GM19238 (cell line): ENCODE data around the gene TJP3.

Experiments
- DNase-seq: peaks from one replicate; pipeline ENCODE4 v3.0.0; 2011; ENCODE audit warnings: low spot score; ENCODE audit not compliant: insufficient read length

TJP3 gene

DNA sequence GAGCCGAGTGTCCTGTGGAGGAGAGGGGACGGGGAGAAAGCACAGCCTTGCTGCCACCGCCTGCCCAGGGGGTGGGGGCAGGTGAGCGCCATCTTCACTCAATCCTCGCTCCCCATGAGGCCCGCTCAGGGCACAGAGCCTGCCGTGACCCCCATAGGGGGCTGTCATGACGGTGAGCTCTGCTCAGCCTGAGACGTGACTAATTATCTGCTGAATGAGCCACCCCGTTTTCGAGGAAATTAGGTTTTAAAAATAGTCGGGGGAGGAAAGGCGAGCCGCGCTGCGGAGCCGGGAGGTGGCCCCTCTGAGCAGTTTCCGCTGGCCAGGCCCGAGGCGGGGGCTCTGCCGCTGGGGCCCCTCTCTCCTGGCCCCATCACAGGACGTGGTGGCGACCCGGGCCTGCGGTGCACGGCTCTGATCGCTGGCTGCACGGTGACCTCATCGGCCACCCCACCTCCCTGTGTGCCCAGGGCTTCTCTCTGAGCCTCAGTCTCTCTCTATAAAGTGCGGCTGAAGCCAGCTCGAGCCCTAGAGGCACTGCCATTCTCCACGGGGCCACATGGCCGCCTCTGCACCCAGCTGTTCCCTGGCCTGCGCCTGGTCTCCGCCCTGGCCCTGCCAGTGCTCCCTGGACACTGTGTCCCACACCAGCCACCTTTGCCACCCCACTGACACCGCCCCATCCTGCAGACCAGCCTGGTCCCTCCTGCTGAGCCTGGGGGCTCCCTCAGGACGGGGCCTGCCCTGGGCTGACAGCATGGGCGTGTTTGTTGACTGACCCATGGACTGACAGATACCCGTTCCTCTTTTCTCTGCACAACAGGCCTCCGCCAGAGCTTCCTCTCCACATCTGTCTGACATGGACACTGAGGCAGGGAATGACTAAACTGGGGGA is 36.3 kb upstream of the TJP3 start:
- DNase-seq: no peak

DNA sequence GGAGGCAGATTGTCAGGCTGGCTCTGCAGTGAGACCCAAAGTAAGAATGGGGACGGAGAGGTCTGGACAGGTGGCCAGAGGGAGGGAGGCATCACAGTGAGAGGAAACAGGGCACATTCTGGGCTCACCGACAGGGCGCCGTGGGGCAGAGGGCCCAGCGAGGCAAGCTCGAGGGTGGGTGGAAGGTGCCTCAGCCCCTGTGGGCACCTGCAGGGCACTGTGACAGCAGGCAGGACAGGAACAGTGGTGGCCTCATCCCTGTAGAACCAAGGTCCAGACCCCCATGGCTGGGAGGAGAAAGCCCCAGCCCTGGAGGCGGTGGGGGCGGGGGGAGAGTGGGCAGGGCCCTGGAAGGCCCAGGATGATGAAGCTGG is 35.6 kb upstream of the TJP3 start:
- no peak for DNase-seq

GRCh38 chr19:3672993-3673392 is 35.2 kb upstream of the TJP3 start:
- no peak for DNase-seq

DNA sequence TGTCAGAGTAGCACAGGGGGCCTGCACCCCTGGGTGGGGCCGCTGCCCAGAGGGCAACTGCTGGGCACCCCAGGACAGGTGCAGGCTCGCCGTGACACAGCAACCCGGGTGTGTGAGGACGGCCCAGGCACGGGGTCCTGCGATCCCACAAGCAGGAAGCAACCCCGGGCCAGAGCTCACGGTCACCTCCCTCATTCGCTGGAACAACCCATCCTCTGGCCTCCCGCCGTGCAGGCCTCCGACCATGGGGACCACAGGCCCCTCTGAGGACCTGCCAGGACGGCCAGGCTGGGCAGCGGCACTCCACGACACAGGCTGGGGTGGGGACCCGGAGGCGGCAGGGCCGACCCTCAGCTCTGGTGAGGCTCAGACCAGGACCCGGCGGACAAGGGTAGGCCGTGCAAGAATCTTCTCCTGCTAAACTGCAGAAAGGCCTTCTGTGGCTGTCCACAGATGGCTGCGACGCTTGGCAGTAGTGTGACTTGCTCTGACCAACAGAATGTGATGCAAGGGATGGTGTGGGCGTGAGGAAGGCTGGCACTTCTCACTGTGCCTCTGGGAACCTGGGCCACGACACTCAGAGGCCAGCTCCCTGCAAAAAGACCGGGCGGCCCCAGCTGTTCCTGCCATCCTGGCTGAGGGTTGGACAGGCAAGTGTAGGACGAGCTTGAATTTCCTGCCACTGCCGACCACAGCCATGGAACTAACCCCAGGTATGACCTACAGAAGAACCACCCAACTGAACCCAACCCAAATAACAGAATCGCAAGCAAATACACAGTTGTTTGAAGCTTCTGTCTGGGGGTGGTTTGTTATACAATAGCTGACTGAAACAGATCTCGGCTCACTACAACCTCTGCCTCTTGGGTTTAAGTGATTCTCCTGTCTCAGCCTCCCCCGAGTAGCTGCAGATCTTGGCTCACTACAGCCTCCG is 34.4 kb upstream of the TJP3 start:
- no peak for DNase-seq

- DNase-seq: no peak
Measured at GRCh38 chr19:3674784-3675543, 33.2 kb upstream of the TJP3 start.

- DNase-seq: no peak
Measured at GRCh38 chr19:3678188-3678587, 30.0 kb upstream of the TJP3 start.

GRCh38 chr19:3679138-3679537 is 29.0 kb upstream of the TJP3 start:
- DNase-seq: no peak

DNA sequence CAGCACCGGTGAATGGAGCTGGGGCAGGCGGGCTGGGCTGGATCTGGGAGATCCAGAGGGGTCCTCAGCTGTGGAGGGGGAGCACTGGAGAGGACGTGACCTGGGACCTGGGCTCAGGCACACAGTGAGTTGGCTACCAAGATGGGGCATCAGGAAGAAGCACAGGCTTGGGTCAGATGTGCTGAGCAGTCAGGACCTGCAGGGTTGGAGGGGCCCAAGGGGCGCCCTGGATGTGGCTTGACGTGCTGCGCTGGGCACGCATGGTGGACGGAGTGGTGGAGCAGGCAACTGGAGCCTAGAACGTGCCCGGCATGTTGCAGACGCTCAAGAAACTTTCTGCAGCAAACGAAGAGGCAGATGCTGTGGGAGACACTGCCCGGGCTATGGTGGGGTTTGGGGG is 28.6 kb upstream of the TJP3 start:
- no peak for DNase-seq

DNA sequence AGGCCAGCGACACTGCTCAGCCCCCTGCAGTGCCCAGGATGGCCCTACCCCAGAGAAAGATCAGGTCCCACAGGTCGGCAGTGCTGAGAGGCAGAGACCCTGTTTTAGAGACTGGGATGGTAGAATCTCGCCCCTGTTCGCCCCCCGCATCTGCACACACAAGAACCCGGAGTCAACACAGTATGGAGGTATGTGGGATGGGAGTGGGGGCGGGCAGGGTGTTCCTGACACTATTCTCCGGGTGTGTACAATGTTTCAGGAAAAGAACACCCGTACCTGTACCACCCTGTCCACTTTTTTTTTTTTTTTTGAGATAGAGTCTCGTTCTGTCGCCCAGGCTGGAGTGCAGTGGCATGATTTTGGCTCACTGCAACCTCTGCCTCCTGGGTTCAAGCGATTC is 27.2 kb upstream of the TJP3 start:
- no peak for DNase-seq

DNA sequence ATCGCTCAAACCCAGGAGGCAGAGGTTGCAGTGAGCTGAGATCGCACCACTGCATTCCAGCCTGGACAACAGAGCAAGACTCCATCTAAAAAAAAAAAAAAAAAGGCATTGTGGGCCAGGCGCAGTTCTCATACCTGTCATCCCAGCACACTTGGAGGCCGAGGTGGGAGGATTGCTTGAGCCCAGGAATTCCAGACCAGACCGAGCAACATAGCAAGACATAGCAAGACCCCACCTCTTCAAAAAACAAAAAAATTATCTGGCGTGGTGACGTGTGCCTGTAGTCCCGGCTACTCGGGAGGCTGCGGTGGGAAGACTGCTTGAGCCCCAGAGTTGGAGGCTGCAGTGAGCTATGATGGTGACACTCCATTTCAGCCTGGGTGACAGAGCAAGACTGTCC is 25.9 kb upstream of the TJP3 start:
- no peak for DNase-seq

DNA sequence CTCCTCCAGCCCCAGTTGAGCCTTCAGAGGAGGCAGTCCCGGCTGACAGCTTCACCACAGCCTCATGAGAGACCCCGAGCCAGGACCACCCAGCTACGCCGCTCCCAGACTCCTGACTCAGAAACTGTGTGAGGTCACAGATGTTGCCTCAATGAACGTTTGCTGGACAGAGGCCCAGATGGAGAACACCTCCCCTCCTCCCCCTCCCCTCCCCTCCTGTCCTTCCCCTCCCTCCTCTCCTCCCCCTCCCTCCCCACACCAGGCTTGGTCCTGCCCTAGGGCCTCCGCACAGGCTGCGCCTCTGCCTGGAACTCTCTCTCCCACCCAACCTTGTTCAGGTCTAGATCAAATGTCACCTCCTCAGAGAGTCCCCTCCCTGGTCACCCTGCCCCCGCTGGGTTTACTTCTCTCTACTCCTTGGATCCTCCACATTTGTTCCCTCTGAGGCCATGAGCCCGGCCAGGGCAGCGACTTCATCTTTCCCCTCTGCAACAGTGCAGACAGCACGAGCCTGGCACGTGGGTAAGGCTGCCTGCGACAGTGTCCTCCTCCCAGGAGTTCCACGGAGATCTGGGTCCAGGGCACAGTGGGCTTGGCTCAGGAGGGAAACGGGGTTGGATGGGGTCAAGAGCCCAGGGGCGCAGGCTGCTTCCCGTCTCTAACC is 25.3 kb upstream of the TJP3 start:
- no peak for DNase-seq

DNA sequence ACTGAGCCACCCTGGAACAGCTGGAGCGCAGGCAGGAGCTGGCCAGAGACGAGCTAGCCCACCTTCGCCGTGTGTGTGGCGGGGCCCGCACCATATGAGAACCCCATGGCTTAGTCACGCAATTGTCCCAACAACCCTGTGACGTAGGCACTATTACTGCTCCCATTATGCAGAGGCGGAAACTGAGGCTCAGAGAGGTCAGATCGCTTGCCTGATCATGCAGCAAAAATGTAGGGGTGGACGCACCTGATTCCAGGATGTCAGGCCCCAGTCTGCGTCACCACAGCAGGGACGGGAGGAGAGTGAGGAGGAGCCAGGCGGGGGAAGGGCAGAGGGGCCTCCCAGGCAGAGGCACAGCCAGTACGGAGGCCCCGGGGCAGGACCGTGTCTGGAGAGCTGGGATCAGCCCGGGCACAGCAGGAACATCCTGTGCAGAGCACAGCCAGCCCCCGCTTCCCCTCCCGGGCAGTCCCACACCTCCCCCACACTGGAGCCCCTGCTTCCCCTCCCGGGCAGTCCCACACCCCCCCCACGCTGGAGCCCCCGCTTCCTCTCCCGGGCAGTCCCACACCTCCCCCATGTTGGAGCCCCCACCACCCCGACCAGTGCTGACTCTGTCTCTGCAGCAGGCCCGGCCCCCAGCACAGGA is 24.7 kb upstream of the TJP3 start:
- no peak for DNase-seq

GRCh38 chr19:3684054-3684816 is 23.9 kb upstream of the TJP3 start:
- DNase-seq: no peak

- DNase-seq: no peak
Measured at GRCh38 chr19:3684817-3685410, 23.3 kb upstream of the TJP3 start.

- no peak for DNase-seq
Measured at GRCh38 chr19:3687393-3687773, 20.8 kb upstream of the TJP3 start.

DNA sequence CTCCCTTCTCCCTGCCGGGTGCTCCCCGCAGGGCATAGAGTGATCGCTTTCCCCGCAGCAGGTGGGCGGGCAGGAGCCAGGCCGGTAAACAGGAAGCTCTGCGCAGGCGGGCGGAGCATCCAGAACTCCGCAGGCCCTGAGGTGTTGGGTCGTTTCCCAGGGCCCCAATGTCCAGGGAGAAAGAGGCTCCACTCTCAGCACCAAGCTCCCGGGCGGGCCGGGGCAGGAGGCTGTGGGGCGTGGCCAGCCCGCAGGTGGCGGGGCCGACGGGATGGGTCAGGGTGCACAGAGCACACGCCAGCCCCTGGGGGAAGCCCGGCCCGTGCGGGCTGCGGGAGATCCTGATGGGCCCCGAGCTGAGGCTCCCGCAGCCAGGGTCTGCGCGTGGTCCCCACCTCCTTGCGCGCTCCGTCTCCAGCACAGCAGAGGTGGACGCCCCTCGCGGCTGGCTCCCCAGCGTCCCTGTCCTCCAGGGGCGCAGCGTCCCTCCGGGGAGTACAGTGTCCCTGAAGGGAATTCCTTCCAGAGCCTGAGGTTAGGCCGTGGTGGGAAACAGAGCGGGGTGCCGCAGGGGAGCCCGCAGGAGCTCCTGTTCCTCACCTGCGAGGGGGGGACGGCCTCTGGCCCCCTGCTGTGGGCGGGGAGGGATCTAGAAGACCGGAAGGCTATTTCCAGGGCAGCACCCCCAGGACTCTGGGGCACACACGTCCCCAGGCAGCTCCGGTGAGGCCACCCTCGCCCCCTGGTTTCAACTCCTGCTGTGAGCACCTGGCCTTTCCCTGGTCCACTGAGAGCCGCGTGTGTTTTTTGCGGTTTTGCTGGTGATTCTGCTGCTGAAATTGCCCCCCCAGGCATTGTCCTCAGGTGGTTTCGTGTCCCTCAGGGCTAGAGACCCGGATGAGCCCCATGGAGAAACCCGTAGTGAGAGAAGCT is 20.1 kb upstream of the TJP3 start:
- peak; percentile 67 for DNase-seq

- no peak for DNase-seq
Measured at GRCh38 chr19:3690551-3691371, 17.4 kb upstream of the TJP3 start.

- DNase-seq: no peak
Measured at GRCh38 chr19:3691372-3691716, 16.8 kb upstream of the TJP3 start.
